Embryonic facial prominence (tissue), 1 donor: ENCODE results near the gene CINP.
"Not testable (repeated sequence)": the region's sequence is repeated elsewhere in the genome, so short reads cannot be mapped to it uniquely, and the experiment has no call there.

Experiments
- DNase-seq: peaks from one replicate; pipeline ENCODE4 v3.0.0-alpha.2; 2016; ENCODE audit errors: extremely low spot score

The CINP gene

GRCh38 chr14:102353126-102353619 is 9.5 kb downstream of the CINP start:
- DNase-seq: no peak

GRCh38 chr14:102352213-102352612 is 10.5 kb downstream of the CINP start:
- DNase-seq: no peak

DNA sequence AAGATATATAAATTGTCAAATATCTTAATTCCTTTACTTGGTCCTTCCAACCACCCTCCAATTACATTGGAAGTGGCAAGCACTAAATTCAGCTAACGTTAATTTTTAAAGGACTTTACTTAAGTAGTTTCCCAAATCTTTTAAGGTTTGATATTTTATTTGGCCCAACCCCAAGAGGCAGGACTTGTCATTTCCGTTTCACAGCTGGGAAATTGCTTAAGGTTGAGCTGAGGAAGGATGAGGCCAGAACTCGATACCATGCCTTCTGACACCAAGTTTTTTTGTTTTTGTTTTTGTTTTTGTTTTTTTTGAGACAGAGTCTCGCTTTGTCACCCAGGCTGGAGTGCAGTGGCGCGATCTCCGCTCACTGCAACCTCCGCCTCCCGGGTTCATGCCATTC is 11.1 kb downstream of the CINP start:
- DNase-seq: not testable (repeated sequence)

- no peak for DNase-seq
Measured at GRCh38 chr14:102351023-102351422, 11.7 kb downstream of the CINP start.

- no peak for DNase-seq
Measured at GRCh38 chr14:102348376-102348775, 14.3 kb downstream of the CINP start.

DNA sequence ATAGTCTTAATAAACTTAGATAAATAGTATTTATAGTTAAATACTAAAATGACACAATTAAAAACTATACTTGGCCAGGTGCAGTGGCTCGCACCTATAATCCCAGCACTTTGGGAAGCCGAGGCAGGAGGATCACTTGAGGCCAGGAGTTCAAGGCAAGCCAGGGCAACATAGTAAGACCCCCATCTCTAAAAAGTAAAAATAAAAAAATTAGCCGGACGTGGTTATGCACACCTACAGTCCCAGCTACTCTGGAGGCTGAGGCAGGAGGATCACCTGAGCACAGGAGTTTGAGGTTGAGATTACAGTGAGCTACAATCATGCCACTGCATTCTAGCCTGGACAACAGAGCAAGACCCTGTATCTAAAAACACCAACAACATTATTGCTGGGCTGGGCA is 16.0 kb downstream of the CINP start:
- DNase-seq: no peak

DNA sequence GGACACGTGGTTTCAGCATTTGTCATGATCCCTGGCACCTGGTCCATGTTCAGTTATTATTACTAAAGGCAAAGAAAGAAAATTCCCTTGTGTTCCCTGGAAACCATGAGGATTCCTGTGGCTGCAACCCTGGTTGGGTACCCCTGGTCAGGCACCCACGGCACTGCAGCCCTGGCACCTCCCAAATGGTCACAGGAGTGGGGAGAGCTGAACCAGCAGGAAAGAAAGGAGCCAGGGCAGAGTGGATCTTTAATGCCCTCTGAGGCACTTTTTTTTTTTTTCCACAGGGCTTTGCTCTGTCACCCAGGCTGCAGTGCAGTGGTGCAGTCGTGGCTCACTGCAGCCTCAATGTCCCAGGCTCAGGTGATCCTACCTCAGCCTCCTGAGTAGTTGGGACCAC is 17.5 kb downstream of the CINP start:
- DNase-seq: no peak

- no peak for DNase-seq
Measured at GRCh38 chr14:102344485-102344884, 18.2 kb downstream of the CINP start.

- no peak for DNase-seq
Measured at GRCh38 chr14:102344084-102344483, 18.6 kb downstream of the CINP start.

DNA sequence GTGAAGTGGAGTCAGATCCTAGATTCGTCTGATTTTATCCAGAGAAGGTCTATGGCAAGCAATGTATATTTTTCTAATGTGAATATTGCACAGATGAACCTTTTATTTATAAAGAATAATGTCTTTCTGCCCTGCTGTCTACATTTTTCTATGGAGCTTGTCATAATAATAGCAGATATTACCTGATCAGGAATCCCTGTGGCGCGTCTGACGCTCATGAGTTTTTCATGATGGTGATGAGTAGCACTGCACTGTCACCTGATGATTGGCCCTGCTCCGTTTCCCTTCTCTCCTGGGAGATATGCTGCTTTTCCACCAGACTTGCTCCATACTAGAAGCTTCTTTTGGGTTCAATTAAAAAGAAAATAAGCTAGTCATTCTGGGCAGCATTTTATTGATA is 20.5 kb downstream of the CINP start:
- DNase-seq: no peak

- DNase-seq: no peak
Measured at GRCh38 chr14:102341566-102341965, 21.1 kb downstream of the CINP start.

DNA sequence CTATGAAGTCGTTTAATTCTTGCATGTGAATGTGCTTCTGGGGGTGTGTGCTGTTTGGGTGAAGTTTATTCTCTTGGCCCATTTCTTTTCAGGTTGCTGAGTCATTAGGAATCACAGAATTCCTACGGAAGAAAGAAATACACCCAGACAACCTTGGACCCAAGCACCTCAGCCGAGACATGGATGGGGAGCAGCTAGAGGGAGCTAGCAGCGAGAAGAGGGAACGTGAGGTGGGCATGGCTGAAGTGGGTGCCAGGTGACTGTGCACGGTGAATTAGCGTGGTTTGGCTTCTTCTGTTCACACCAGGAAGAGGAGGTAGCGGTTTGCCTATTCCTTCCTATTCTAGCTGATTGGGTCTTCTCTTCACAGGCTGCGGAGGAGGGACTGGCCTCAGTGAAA is 24.0 kb downstream of the CINP start:
- no peak for DNase-seq

- DNase-seq: no peak
Measured at GRCh38 chr14:102335163-102335562, 27.5 kb downstream of the CINP start.

- no peak for DNase-seq
Measured at GRCh38 chr14:102333795-102334705, 28.6 kb downstream of the CINP start.

GRCh38 chr14:102333390-102333789 is 29.3 kb downstream of the CINP start:
- no peak for DNase-seq

DNA sequence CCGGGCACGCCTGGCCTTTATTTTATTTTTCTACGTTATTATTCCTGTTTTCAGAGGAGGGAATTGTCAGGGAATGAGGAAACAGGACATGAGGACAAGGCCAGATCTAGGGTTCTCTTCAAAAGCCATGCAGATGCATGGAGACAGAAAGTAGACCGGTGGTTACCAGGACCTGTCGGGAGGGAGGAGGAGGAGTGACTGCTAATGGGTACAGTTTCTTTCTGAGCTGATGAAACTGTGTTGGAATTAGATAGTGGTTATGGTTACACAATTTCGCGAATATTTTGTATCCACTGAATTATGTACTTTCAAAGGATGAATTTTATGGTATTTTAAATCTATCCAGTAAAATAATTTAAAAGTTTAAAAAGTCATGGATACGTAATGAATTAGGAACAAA is 31.9 kb downstream of the CINP start:
- no peak for DNase-seq

DNA sequence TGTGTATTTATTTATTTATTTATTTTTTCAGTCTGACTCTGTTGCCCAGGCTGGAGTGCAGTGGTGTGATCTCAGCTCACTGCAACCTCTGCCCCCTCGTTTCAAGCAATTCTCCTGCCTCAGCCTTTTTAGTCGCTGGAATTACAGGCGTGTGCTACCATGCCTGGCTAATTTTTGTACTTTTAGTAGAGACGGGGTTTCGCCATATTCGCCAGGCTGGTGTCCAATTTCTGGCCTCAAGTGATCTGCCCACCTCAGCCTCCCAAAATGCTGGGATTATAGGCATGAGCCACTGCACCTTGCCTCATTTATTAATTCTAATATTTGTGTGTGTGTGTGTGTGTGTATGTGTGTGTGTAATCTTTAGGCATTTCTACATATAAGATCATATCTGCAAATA is 33.3 kb downstream of the CINP start:
- not testable (repeated sequence) for DNase-seq

DNA sequence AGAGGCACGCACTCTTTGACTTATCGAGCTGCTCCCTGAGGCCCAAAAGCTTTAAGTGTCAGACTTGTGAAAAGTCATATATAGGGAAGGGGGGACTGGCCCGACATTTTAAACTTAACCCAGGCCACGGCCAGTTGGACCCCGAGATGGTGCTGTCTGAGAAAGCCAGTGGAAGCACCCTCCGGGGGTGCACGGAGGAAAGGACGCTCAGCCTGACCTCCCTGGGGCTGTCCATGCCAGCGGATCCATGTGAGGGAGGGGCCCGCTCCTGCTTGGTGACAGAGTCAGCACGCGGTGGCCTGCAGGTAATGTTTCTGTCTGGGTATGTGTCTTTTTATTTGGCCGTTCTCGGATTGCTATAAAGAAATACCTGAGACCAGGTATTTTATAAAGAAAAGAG is 36.1 kb downstream of the CINP start:
- DNase-seq: no peak

- DNase-seq: no peak
Measured at GRCh38 chr14:102325791-102326345, 36.8 kb downstream of the CINP start.

DNA sequence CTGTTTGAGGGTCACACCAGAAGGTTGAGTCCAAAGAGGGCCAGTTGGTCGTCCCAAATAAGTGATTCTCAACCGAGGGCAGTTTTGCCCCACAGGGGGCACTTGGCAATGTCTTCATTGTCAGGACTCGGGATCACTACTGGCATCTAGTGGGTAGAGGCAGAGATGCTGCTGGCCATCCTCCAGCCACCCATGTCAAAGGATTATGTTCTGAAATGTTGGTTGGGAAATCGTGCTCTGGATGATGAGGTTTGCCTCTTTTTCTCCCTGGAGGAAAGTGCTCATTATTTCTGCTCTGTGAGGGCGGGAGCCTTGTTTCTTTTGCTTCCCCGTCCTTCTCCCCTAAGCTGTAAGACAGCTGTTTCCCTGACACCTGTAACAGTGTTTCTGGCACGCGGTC is 39.6 kb downstream of the CINP start:
- no peak for DNase-seq

GRCh38 chr14:102321456-102322422 is 41.0 kb downstream of the CINP start:
- no peak for DNase-seq
